ENCODE results near the gene WWTR1. TPM values are rescaled to one million over a fixed set of nuclear protein-coding genes. Genes with fewer than 3 reads are reported as not detected.

Gene WWTR1
- total RNA-seq, result 10 to 100 TPM in 1 of 2 donors, 1 to 10 TPM in 1; 6.8 to 35.8 TPM

- Histone ChIP-seq H3K36me3 (no peaks in the 10 kb centered on the region), H3K9me3 (no peaks in the 10 kb centered on the region), H3K4me3 (peak within 1 kb of the TSS; percentile 44), H3K27me3 (peaks cover 44% of the 10 kb centered on the region), H3K4me1 (no peaks in the 10 kb centered on the region), H3K9ac (ENCODE audit: low read depth in 2 of 2, low read length in 2 of 2) (peak within 1 kb of the TSS; percentile 77 to 82), H3K27ac (peak within 1 kb of the TSS; percentile 89)
- intact Hi-C loops (cut with DNase I), result no loop called here
- peak; percentile 76 for DNase-seq
- no peak for TF ChIP-seq CTCF (IDR thresholded peaks at IDR 0.05)
Observed at GRCh38 chr3:149657926-149658743, at the start of gene WWTR1. TSS of gene WWTR1 (minus strand) at chr3:149658025. CDS start at chr3:149657306, 719 bp downstream.

- Histone ChIP-seq H3K4me3 (no peak overlapping the region), H3K9me3 (no peaks in the 10 kb centered on the region), H3K27ac (no peak overlapping the region), H3K9ac (ENCODE audit: low read depth in 2 of 2, low read length in 2 of 2) (no peak overlapping the region), H3K36me3 (no peaks in the 10 kb centered on the region), H3K4me1 (no peaks in the 10 kb centered on the region), H3K27me3 (no peaks in the 10 kb centered on the region)
- no peak for DNase-seq
- no peak for TF ChIP-seq CTCF (IDR thresholded peaks at IDR 0.05)
- intact Hi-C loops (cut with DNase I), result no loop called here
Observed at GRCh38 chr3:149706905-149707304, 49.1 kb upstream of the WWTR1 start.

- intact Hi-C loops (cut with DNase I), result no loop called here
- DNase-seq, result no peak
- Histone ChIP-seq H3K27me3 (no peaks in the 10 kb centered on the region), H3K27ac (no peak overlapping the region), H3K9ac (ENCODE audit: low read depth in 2 of 2, low read length in 2 of 2) (no peak overlapping the region), H3K4me1 (no peaks in the 10 kb centered on the region), H3K36me3 (no peaks in the 10 kb centered on the region), H3K9me3 (no peaks in the 10 kb centered on the region), H3K4me3 (no peak overlapping the region)
- TF ChIP-seq CTCF (IDR thresholded peaks at IDR 0.05), result no peak
Observed at GRCh38 chr3:149705416-149705815, 47.6 kb upstream of the WWTR1 start.

- H3K27ac ChIP-seq, result peak overlapping the region; percentile 34
- no peaks in the 10 kb centered on the region for H3K4me1 ChIP-seq
- H3K4me3 ChIP-seq, result no peak overlapping the region
- no peak for TF ChIP-seq CTCF (IDR thresholded peaks at IDR 0.05)
- no peak for DNase-seq
- H3K9ac ChIP-seq (ENCODE audit: low read depth in 2 of 2, low read length in 2 of 2), result no peak overlapping the region
- H3K27me3 ChIP-seq, result no peaks in the 10 kb centered on the region
- H3K36me3 ChIP-seq, result no peaks in the 10 kb centered on the region
- intact Hi-C loops (cut with DNase I), result no loop called here
- H3K9me3 ChIP-seq, result no peaks in the 10 kb centered on the region
Observed at GRCh38 chr3:149703466-149703865, 45.6 kb upstream of the WWTR1 start.

GRCh38 chr3:149702691-149703441 is 45.0 kb upstream of the WWTR1 start:
- Histone ChIP-seq H3K27ac (peak overlapping the region; percentile 34), H3K4me1 (no peaks in the 10 kb centered on the region), H3K27me3 (no peaks in the 10 kb centered on the region), H3K36me3 (no peaks in the 10 kb centered on the region), H3K9ac (ENCODE audit: low read depth in 2 of 2, low read length in 2 of 2) (no peak overlapping the region), H3K4me3 (no peak overlapping the region), H3K9me3 (no peaks in the 10 kb centered on the region)
- intact Hi-C loops (cut with DNase I), result no loop called here
- TF ChIP-seq CTCF (IDR thresholded peaks at IDR 0.05), result no peak
- no peak for DNase-seq

Data from colonic mucosa (tissue), 4 donors.